T-helper 1 cell (primary cell): Measurements from ENCODE around the gene SPP1.
"Not testable (repeated sequence)": the region's sequence is repeated elsewhere in the genome, so short reads cannot be mapped to it uniquely, and the experiment has no call there.

Source experiments
- DNase-seq, 5 donors: peaks; one replicate each; pipeline ENCODE4 v3.0.0-alpha.2; 2012 to 2020
- total RNA-seq, 4 donors: gene quantifications; one replicate each; lab custom pipeline; 2026; lab: John Stamatoyannopoulos, UW

The SPP1 gene
- 0 reads per million in 4 donors for total RNA-seq

DNA sequence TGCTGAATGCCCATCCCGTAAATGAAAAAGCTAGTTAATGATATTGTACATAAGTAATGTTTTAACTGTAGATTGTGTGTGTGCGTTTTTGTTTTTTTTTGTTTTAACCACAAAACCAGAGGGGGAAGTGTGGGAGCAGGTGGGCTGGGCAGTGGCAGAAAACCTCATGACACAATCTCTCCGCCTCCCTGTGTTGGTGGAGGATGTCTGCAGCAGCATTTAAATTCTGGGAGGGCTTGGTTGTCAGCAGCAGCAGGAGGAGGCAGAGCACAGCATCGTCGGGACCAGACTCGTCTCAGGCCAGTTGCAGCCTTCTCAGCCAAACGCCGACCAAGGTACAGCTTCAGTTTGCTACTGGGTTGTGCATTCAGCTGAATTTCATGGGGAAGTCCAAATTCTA is at the start of gene SPP1:
Gene SPP1 (plus strand): TSS at position 249 of the 400 bp plus-strand sequence. CDS start 1,182 bp downstream, outside the sequence.
- peak in 1 of 5 donors; percentile 17 for DNase-seq

DNA sequence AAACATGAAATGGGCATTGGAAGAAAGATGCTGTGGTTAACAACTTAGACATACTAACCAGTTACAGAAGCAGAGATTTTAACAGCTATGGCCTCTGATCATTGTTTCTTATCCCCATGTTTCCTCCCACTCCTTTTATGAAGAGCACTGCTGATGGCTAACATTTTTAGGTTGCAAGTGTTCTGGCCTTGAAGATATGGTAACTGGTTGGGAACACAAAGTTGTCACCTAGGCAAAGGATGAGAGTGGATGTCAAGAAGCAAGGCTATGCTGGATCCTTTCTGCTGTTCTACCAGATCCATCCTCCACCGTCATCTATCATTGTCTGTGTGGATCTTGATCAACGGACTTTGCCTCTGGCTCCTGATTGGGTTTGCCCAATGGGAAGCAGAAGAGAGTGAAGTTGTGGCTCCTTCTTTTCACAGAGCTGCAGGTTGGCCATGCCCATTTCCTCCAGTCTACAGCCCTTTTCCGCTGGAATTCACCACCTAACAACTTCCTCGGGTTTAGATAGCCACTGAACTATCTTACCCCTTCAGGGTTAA is 48.9 kb upstream of the SPP1 start:
- DNase-seq, result no peak

DNA sequence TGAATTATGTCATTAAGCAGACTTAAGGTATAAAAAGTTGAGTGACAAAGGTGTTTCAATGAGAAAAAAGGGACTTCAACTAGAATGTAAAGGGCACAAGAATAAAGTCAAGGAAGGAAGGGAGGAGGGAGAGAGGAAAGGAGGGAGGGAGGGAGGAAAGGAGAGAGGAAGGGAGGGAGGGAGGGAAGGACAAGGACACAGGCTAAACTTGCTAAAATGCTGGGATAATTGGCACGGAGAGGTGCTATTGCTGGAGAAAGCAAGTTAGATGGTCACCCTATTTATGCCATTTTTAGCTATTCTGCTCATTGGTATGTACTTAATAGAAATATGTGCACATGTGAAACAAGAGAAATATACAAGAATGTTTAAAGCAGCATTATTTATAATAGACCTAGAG is 44.9 kb upstream of the SPP1 start:
- DNase-seq, result no peak

DNA sequence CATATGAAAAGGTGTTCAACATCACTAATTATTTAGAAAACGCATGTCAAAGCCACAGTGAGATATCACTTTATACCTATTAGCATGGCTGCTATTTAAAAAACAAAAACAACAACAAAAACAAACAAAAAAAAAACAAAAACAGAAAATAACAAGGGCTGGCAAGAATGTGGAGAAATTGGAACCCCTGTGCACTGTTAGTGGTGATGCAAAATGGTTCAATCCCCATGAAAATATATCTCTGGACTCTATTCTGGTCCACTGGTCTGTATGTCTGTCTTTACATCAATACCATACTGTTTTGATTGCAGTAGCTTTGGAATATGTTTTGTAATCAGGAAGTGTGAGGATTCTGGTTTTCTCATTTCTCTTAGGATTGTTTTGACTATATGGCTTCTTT is 43.6 kb upstream of the SPP1 start:
- no peak for DNase-seq

DNA sequence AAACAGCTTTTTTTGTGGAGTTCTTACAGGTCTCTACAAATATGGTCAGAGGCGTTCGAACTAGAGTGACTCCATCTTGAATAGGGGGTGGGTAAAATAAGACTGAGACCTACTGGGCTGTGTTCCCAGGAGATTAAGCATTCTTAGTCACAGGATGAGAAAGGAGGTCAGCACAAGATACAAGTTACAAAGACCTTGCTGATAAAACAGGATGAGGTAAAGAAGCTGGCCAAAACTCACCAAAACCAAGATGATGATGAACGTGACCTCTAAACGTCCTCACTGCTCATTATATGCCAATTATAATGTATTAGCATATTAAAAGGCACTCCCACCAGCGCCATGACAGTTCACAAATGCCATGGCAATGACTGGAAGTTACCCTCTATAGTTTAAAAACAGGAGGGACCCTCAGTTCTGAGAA is 42.8 kb upstream of the SPP1 start:
- no peak for DNase-seq

DNA sequence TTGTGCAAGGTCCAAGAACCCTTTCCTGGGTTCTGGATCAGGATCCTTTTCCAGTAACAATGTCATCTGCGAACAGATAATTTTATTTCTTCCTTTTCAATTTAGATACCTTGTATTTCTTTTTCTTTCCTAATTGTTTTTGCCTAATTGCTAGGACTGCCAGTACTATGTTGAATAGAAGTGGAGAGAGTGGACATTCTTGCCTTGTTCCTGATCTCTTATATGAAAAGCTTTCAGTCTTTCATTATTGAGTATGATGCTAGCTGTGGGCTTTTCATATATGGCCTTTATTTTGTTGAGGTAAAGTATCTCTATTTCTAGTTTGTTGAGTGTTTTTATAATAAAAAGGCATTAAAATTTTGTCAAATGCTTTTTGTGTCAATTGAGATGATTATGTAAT is 42.2 kb upstream of the SPP1 start:
- no peak for DNase-seq

DNA sequence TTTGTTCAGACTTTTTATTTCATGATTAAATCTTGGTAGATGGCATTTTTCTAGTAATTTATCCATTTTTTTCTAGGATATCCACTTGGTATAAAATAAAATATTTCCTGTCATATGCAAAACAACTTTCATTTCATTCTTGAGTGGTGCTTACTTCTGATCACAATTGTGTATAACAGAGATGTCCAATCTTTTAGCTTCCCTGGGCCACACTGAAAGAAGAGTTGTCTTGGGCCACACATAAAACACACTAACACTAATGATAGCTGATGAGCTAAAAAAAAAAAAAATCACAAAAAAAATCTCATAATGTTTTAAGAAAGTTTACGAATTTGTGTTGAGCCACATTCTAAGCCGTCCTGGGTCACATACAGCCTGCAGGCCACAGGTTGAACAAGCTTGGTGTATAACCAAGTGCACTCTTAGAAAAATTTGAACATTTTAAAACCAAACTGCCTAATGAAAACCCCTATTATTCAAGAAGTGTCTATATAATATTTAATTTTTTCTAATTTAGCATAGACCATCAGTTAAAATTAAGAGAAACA is 41.3 kb upstream of the SPP1 start:
- DNase-seq, result no peak

DNA sequence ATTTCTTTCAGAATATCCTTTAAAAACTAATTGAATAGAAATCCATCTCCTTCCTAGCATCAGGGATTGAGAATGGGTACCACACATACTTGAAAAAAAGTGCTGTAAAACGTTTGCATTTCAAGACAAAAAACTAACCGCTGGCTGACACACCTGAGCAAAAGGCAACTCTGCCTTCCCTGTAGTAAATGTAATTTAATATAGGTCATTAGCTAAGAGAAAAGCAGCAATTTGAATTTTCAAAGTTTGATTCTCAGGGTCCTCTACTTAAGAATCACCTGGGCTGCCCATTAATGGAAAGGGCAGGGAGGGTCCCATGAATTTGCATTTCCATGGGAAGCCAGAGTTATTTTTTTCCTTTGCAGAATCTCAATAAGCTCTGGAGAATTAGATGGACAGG is 40.5 kb upstream of the SPP1 start:
- DNase-seq, result no peak

DNA sequence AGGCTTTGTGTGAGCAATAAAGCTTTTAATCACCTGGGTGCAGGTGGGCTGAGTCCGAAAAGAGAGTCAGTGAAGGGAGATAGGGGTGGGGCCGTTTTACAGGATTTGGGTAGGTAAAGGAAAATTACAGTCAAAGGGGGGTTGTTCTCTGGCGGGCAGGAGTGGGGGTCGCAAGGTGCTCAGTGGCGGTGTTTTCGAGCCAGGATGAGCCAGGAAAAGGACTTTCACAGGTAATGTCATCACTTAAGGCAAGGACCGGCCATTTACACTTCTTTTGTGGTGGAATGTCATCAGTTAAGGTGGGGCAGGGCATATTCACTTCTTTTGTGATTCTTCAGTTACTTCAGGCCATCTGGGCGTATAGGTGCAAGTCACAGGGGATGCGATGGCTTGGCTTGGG is 39.6 kb upstream of the SPP1 start:
- DNase-seq, result not testable (repeated sequence)

DNA sequence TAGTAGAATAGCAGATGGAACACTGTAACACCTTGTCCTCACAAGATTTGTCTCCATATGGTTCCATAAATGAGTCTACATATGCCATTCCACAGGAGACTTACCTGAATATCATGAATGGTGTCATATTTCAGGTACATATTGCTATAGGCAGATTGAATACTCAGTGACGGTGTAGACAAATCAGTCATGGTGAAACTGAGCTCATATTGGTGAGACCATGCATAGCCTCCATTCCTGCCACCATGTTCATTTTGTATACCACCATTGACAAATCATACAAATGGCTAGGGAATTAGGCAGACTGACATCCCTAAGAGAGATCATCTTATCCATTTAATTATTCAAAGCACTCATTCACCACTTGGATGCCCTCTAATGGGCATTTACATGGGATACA is 38.0 kb upstream of the SPP1 start:
- no peak for DNase-seq

DNA sequence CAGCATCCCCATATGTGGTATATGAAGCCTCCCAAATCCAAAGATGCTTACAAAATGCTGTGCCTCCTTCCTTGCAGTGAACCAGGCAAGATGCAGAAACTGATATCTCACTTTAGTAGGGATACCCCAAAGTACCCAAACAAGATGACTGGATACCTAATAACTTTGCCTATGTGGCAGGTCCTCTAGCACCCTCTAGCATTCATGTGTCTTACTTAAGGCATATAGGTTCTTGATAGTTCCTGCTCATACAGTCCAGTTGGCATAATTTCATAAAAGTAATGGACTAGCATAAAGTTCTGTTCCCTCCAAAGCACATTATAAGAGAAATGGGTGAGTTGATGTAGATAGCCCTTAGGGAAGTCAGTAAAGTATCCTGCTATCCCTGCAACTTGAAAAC is 36.8 kb upstream of the SPP1 start:
- DNase-seq, result no peak

DNA sequence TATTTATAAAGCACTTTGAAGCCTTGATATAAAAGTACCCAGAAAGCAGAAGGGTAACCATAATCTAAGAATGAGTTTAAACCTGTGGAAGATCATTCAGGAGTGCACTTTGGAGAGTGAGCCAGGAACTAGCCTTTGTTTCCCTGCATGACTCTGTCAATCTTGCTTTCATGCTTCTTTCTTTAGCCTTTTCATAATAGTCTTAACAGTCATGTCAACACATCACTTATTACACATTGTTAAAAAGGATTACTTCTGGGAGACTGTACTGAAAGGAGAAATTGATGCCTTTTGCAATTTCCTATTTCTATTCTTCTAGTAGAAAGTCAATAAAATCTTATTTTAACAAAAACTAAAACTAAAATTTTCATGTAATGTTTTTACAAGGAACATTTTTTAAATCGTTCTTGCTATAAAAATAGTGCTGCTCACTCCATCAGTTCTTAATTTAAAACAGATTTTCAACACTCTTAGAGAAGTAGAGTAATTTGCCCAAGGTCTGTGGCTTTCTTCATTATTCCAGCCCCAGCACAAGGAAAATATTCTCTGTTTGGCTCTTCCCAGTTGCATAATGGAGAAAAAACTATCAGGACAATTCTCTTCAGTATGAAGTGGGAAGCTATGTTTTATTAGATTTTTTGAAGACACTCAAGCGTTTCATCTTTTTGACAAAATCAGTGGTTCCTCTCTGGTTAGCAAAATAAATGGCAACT is 35.4 kb upstream of the SPP1 start:
- no peak for DNase-seq

DNA sequence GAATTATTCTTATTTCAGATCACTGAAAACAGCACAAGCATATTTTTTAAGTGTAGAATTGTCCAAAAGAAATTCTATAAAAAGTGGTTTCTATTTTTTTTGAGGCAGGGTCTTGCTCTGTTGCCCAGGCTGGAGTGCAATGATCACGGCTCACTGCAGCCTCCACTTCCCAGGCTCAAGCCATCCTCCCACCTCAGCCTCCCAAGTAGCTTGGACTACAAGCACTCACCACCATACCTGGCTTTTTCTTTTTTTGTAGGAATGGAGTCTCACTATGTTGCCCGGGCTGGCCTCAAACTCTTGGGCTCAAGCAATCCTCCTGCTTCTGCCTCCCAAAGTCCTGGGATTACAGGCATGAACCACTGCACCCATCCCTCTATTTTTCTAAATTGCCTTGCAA is 34.7 kb upstream of the SPP1 start:
- not testable (repeated sequence) for DNase-seq

DNA sequence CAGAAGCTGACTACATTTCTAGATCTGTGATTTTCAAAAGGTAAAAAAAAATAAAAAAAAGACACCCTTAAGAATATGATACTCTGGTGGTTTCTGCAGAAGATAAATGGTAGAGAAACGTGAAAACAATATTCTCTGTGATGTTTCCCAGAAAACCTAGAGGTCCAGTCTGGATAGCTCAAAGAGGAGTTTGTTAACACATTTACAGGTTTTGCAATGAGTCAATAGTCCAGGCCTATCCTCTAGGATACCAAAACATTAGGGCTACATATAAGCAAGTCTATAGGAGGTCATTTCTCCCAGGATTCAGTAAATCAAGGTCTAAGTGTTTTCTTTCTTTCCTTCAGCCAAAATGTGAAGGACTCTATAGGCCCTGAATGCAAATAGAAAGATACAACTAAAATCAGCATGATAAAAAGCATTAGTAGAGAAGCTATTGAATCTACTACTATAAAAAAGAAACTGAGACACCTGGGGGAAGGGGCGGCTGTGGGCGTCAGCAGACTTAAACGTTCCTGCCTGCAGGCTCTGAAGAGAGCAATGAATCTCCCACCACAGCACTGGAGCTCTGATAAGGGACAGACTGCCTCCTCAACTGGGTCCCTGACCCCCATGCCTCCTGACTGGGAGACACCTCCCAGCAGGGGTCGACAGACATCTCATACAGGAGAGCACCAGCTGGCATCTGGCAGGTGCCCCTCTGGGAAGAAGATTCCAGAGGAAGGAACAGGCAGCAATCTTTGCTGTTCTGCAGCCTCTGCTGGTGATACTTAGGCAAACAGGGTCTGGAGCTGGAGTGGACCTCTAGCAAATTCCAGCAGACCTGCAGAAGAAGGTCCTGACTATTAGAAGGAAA is 33.7 kb upstream of the SPP1 start:
- DNase-seq, result no peak

DNA sequence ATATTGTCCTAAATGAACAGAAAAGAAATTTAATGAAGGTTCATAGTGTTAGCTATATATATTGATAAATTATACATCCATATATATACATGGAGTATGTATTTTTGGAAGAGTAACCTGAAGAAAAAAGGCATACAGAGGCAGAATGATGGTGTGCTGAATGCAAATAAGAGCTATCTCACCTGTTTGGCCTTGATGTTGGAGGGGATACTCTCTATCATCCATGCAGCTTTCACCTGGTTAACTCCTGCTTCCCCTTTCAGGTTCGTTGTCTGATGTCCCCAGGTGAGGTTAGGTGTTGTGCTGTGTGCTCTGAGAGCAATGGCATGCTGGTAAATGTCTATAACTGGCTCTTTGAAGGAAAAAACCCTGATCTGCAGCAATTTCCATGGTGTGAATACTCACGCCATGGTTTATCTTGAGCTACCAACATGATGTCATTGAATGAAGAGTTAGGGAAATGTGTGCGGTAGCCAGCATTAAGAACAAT is 31.8 kb upstream of the SPP1 start:
- DNase-seq, result no peak

DNA sequence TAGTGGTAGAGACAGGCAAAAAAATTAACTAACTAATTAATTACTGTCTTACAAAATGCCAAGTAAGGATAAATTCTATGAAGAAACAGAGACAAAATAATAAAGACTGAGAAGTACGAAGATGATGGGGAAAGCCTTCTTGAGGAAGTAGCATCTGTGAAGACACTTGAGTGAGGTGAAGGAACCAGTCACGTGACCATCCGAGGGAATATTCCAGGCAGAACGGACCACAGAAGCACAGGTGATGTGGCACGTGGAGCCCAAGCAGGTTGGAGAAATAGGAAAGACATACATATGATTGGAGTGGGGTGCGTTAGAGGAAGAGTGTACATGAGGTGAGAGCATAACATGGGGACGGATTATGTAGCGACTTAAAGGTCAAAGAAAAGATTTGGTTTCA is 30.5 kb upstream of the SPP1 start:
- no peak for DNase-seq

DNA sequence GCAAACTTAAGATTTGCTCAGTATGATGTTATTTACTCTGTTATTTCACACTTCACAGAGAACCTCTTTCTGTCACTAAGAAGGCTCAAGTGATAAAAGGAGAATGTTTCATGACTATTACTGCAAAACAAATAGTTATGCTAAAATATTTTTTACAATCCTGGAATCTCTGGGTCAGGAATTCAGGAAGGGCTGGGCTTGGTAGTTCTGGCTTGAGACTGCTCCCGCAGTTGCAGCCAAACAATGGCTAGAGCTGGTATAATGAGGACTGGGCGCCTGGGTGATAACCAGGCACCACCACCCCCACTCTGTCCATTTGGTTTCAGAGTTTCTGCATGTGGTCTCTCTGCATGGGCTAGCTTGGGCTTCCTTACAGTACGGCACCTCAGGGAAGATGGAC is 28.7 kb upstream of the SPP1 start:
- no peak for DNase-seq

DNA sequence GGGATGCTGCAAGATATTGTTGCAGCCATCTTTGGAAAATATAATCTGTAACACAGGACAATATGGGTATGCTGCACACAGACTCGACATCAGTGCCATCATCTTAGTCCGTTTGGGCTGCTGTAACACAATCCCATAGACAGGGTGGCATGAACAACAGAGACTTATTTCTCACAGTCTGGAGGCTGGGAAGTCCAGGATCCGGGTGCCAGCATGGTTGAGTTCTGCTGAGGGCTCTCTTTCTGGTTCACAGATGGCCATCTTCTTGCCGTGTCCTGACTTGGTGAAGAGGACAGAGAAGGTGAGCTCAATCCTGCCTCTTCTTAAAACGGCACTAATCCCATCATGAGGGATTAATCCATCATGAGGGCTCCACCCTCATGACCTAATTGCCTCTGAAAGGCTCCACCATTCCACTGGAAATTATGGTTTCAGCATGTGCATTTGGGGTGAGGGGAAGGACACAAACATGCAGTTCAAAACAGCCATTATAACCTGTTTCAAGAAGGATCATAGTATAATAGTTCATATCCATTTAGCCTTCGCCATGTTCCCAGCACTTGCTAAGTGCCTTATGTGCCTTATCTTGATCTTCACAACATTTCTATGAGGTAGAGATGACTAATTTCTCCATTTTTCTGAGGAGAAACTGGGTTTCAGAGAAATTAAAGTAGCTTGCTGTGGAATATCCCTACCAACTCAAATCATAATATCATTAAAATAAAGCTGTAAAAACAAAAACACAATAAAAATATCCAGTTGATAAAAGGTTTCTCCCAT is 27.9 kb upstream of the SPP1 start:
- no peak for DNase-seq

DNA sequence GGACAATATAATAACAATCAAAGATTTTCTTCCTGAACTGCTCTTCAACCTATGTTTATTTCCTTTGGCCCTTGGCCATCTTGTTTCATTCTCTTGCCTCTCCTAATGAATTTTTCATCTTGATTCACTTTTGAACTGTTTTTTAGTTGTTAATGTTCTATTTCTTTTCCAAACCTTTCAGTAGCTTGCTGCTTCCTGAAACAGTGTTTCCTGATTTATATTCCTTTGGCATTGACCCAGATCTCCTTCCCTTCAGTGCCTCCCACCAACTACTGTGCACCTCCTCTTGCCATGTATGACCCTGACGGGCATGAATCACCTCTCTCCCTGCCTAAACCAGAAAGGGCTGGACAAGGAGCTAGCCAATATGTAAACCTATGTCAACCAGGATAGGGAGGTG is 25.6 kb upstream of the SPP1 start:
- DNase-seq, result no peak

DNA sequence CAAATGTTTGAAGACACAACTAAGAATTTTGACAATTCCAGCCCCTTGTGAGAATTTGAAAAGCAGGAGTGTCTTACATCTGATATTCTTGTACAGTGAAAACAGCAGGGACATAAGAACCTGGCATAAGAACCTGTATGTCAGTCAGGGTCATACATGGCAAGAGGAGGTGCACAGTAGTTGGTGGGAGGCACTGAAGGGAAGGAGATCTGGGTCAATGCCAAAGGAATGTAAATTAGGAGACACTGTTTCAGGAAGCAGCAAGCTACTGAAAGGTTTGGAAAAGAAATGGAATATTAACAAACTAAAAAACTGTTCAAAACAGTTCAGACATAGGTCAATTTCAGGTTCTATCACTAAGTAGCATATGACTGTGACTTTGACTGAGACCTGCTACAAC is 25.0 kb upstream of the SPP1 start:
- DNase-seq, result no peak

DNA sequence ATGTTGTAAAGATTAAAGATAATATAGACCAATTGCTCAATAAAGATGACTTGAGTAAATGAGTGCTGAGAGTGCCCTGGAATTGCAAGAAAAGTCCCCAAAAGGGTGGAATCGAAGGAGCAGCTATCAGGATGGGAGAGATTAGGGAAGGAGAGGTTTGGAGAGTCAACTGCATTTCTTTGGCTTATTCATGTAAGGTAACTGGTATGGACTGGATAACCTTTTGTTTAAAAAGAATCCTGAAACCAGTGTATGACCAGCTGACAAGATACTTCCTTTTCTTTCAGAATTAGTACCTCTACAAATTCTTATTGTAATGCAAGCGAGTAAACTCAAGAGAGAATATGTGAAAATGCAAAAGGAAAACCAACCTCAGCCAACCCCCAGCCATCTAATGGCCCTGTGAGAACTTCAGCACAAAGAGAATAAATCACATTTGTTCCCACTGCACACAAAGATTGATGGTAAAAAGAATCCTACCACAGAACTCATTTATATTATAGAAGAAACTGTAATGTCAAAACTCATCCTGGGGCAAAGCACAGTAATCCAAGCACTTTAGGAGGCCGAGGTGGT is 24.5 kb upstream of the SPP1 start:
- no peak for DNase-seq

DNA sequence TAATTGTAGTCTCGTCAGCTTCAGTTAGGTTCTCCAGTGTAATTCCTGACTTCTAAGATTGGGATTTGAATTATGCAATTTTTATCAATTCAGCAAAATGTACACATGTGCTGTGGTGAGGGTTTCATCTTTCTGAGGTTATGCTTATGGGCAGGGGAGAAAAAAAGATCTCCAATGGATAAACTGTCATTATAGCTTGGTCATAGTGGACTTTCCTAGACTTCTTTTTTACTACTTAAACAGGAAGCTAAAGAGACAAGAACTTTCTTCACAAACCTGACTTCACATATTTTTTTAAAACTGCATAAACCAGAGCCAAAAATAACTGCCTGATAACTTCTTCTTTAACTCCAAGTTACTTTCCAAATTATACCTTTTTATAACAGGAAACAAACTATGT is 21.7 kb upstream of the SPP1 start:
- DNase-seq, result no peak
